NOMO-1 treated with DMSO at 0.1 percent for 48 hours (cell line): Measurements from ENCODE around the gene SEMA4D.

Experiments
- DNase-seq: peaks from one replicate; lab custom pipeline; 2025; ENCODE audit not compliant: unreplicated experiment; lab: John Stamatoyannopoulos, UW

The SEMA4D gene

DNA sequence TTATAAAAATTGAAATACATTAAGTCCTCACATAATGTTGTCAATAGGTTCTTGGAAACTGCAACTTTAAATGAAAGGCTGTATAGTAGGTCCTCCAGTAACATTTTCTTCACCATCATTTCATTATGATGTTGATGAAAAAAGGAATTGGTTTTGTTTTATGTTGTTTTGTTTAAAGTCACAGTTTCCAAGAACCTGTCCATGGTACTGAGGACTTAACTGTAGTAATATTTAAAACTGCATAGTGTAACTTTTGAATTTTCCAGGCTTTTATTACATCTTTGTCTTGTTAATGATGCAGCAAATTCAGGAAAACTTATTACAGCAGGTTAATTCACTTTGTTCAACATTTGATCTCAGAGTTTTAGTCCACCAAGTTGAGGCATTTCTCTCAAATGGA lies 168.0 kb downstream of the SEMA4D start:
- no peak for DNase-seq

GRCh38 chr9:89328064-89328463 lies 169.8 kb downstream of the SEMA4D start:
- DNase-seq, result no peak

DNA sequence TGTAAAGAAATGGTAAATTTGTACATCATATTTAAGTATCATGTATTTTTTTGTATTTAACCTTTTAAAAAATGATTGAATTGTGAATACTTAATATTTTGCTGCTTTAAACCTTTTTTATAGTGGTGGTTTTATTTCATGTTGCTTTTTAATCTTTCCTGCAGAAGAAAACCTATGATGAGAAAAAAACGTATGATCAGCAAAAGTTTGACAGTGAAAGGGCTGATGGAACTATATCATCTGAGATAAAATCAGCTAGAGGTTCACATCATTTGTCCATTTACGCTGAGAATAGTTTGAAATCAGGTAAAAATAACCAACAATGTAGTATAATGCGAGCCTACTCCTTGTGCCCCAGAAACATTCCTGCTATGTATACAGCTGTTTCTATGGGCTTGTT lies 172.2 kb downstream of the SEMA4D start:
- DNase-seq, result no peak

DNA sequence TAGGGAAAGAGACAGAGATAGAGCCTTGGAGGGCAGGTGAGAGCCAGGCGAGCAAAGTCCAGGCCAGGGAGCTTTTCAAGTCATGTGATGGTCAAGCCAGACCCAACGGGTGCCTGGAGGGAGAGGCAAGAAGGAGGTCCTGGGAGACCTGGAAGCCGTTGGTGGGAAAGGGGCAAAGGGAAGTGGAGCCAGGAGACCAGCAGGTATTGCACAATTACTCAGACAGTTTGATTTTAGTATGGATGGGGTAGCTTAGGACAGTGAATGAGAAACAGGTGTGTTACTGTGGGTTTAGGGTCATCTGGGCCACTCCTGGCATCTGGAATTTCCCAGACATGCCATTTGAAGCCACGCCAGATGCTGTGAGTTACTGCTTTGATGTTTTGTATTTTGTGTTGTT lies 174.5 kb downstream of the SEMA4D start:
- no peak for DNase-seq

DNA sequence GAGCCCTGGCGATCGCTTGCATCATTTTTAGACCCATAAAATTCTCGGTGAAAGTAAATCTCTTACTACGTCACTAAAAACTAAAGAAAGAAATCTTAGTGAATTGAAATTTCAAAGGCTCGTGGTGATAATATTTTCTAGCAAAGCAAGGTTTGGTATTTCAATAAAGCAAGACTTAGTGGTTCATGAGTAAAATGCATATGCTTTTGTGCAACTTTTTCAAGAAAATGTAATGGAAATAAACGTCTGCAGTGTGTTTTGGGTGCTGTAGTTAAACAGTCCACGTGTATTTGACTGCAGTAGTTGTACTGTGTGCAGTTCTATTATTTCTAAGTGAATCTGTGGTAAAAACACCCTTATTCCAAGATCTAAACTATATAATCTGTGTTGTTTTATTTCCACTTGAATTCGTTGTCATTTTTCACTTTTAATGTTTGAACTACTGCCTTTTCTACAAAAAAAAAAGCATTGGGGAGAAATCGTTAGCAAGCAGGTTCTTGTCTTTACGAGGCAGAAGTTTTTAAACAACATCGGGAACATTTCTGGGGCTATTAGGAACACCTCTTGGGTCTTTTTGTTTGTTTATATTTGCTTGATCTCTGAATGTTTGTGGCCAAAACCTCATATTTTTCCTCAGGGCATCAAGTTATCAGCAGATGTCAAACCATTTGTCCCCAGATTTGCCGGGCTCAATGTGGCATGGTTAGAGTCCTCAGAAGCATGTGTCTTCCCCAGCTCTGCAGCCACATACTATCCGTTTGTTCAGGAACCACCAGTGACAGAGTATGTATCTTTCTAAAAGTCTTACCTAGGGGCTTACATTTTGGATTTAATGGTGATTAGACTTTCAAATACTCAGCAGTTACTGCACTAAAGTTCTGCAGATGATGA lies 178.7 kb downstream of the SEMA4D start:
- no peak for DNase-seq

DNA sequence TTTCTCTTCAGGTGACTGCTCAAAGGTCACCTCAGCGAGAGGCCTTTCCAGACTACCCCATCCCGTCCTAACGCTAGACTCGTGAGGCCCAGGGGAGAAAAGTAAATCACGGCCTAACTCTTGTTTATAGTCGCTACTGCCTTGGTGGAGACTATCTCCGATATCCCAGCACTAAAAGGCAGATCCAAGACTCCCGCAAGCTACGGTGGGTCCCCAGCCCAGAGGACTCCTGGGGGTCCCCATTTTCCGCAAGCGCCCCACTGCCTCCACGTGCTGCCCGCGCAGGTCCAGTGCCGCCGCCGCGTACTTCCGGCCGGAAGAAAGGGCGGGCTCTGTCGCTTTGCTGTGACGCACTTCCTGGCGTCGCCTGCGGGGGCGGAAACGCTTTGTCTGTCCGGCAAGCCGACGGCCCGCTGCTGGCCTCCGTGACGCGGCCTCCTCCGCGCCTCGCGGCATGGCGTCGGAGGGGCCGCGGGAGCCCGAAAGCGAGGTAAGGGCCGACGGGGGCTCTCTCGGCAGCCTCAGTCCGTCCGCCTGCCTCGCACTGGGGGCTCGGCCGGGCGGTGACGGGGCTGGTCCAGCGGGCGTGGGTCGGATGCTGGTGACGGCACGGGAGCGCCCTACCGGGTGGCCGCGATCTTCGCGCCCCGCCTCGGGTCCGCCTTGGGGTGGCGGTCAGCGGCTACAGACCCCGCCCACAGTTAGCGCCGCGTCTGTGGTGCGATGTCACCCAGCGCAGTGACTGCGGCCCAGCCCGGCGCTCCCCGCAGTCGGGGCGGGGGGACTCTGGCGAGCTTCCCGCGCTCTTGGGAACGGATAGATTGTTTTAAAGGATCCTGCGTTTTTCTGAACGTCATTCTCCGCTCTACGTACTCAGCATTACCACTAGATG lies 179.5 kb downstream of the SEMA4D start, which contains the start of gene SECISBP2:
SECISBP2 (plus strand) TSS at position 378 of the 892 bp plus-strand sequence; CDS start at position 455, 77 bp downstream.
- DNase-seq, result peak; percentile 84

- no peak for DNase-seq
These were observed 180.6 kb downstream of the SEMA4D start for GRCh38 chr9:89317282-89317681.

DNA sequence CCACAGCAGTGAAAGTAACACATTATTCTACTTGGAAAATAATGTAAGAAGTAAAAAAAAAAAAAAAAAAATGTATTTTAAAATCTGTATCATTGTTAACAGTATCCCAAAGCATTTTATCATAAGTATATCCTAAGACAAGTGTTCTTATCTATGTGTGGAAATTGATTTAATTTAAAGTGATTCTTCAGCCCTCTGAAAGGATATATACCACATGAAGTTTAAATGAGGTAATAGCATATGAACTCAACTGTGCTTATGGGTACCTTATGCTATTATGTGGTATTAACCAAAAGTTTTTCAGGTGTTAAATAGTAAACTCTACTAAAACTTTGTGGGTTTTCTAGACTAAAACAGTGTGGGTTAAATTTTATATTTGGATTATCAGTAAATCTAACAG lies 182.4 kb downstream of the SEMA4D start:
- DNase-seq, result no peak

DNA sequence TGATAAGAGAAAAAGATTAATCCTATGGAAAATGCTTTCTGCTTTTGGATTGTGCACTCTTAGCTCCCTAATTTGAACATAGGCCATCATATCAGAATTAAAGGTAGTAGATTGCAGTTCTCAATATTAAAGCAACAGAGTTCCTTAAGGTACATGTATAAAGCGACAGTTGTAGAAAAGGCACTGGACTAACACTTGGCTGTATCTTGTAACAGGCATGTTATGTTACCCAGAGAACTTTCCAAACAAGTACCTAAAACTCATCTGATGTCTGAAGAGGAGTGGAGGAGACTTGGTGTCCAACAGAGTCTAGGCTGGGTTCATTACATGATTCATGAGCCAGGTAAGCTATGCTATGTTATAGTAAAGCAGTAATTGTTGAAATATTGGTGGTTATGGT lies 183.0 kb downstream of the SEMA4D start:
- no peak for DNase-seq

DNA sequence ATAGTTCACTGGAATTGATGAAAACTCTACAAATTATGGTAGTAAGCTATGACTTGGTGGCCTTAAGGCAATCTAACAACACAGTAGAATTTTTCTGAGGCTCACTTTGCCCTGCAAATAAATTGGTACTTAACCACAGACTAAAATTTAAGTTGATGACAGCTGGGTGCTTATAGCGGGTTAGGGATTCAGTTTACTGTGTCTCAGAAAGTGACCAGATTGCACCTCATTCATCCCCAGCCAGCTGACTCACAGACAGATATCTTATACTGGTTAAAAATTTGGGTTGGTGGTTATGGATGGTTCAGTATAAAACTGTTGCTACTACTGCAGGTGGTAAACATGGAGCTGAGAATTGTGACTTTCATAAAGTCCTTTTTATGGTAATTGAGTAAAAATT lies 184.1 kb downstream of the SEMA4D start:
- no peak for DNase-seq

- no peak for DNase-seq
These were observed 185.7 kb downstream of the SEMA4D start for GRCh38 chr9:89312222-89312571.

DNA sequence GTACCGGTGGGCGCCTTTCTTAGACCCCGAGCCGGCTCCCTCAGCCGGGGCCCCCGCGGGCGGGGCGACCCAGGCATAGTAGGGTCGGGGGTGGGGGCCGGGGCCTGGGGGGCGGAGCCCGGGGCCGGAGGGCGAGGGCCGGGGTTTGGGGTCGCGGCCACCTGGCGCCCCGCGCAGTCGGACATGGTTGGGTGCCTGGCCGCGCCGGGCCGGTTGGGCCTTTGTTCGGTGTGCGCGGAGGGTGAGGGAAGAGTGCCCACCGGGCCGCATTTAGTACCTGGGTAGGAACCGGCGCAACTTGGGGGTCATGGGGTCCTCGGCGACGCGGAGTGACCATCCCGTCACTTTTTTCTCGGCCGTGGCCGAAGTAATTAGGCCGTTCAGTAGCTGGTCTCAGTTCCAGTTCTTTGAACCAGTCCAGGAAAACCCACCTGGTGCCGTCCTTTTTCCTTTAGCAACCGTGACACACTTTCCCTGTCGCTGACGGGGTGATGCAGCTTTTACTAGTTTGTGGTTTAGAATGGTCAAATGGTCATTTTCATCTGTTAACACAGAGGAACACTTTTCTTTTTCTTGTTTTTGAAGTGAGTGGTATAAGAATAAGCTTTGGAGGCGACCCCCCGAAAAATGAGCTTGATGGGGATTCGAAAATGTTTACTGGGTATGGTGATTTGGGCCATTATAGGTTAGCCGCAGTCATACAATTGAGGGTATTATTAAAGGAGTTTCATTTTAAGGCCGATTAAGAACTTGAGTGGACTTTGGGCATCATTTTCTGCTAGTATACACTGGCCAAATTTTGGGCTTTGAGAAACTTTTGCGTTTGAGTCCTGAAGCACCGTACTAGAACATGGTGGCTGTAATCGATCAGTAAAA lies 186.3 kb downstream of the SEMA4D start:
- no peak for DNase-seq
